Epithelial cell of umbilical artery (primary cell): Measurements from ENCODE around the gene ANGPTL3. TPM values are rescaled to one million over a fixed set of nuclear protein-coding genes. Genes with fewer than 3 reads are reported as not detected.

Experiments used
- total RNA-seq: library from RNA; depleted of rRNA; stranded (reverse); fragments of >200 nt; gene quantifications from 2 replicates; pipeline ENCODE4 v1.2.3, GENCODE V29; 2014

ANGPTL3 gene, protein sequence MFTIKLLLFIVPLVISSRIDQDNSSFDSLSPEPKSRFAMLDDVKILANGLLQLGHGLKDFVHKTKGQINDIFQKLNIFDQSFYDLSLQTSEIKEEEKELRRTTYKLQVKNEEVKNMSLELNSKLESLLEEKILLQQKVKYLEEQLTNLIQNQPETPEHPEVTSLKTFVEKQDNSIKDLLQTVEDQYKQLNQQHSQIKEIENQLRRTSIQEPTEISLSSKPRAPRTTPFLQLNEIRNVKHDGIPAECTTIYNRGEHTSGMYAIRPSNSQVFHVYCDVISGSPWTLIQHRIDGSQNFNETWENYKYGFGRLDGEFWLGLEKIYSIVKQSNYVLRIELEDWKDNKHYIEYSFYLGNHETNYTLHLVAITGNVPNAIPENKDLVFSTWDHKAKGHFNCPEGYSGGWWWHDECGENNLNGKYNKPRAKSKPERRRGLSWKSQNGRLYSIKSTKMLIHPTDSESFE
- not detected in 2 replicates for total RNA-seq

GRCh38 chr1:62597281-62597680 is at the start of gene ANGPTL3:
Gene ANGPTL3 (plus strand): TSS chr1:62597520. CDS start chr1:62597567, 47 bp downstream.

Other genes with a start within 250 kb of the ANGPTL3 start
- 35.1 and 46.8 TPM in 2 replicates for gene USP1, start 160.5 kb upstream of the ANGPTL3 start, total RNA-seq
- 26.1 and 30.5 TPM in 2 replicates for gene DOCK7, start 90.9 kb downstream of the ANGPTL3 start, total RNA-seq
- gene ATG4C, start 186.6 kb downstream of the ANGPTL3 start, total RNA-seq: 6.8 and 10.2 TPM in 2 replicates